Left lung (tissue), 10 donors: ENCODE results near the gene CEACAM6. TPM values are rescaled to one million over a fixed set of nuclear protein-coding genes. Genes with fewer than 3 reads are reported as not detected.

Experiments
- ATAC-seq: fragments of 200-7000 bp; cut with Tn5 transposase; one replicate; pipeline ENCODE4 v1.9.1; 2020; ENCODE audit warnings: moderate library complexity
- DNase-seq, 4 donors: peaks; one replicate each; pipeline ENCODE4 v3.0.0-alpha.2; 2013 to 2020
- H3K27ac ChIP-seq, 2 donors: fragments of 200-600 bp; sonication (generic) in 1 of 2; one replicate each; pipeline versions ENCODE4 v1.5.0 to v1.8.0; 2020 to 2021
- H3K27me3 ChIP-seq, 2 donors: fragments of 200-600 bp; sonication (generic) in 1 of 2; one replicate each; pipeline versions ENCODE4 v1.5.0 to v1.8.0; 2020 to 2021
- H3K36me3 ChIP-seq, 2 donors: fragments of 200-600 bp; sonication (generic) in 1 of 2; one replicate each; pipeline versions ENCODE4 v1.5.0 to v1.8.0; 2020 to 2021
- H3K4me1 ChIP-seq, 2 donors: fragments of 200-600 bp; one replicate each; pipeline ENCODE4 v1.8.0; 2021
- H3K4me3 ChIP-seq, 2 donors: fragments of 200-600 bp; sonication (generic) in 1 of 2; one replicate each; pipeline versions ENCODE4 v1.5.0 to v1.8.0; 2020 to 2021; ENCODE audit warnings: mild to moderate bottlenecking in 1 of 2
- H3K9me3 ChIP-seq, 2 donors: fragments of 200-600 bp; sonication (generic) in 1 of 2; one replicate each; pipeline versions ENCODE4 v1.5.0 to v1.8.0; 2020 to 2021
- intact Hi-C, 2 donors: fragments of 100-400 bp; cut with DNase I; formaldehyde crosslinking; loops; one replicate each; pipeline versions ENCODE4 v1.11.2 to v1.14.2; 2022
- polyA plus RNA-seq, 6 donors: library from polyadenylated mRNA; unstranded; fragments of 120-200 nt; gene quantifications; one replicate each; pipeline ENCODE4 v1.2.1, GENCODE V29; 2013; ENCODE audit not compliant: insufficient read length in 6 of 6
- total RNA-seq, 2 donors: library from RNA; stranded (reverse); fragmentation: NEBNext Ultra II Directional; extraction: Animal tissue kit (Norgen Biotek cat#: 25700); gene quantifications; one replicate each; pipeline ENCODE4 v1.2.1, GENCODE V29; 2021
- TF ChIP-seq, protein P1 (sequence below), 2 donors: fragments of 200-600 bp; sonication (generic) in 1 of 2; IDR thresholded peaks; one replicate each; pipeline versions ENCODE4 v1.5.0 to v1.8.0; 2021; ENCODE audit warnings: antibody characterized with exemption in 2 of 2
- donor health status: DM: no; HTN: yes; CAD: no.
- donor health status: DM: no; HTN: no; CAD: no.

The CEACAM6 gene
- total and polyA plus RNA-seq, 8 donors: 2.1 to 1,560 (median 3.6) TPM

DNA sequence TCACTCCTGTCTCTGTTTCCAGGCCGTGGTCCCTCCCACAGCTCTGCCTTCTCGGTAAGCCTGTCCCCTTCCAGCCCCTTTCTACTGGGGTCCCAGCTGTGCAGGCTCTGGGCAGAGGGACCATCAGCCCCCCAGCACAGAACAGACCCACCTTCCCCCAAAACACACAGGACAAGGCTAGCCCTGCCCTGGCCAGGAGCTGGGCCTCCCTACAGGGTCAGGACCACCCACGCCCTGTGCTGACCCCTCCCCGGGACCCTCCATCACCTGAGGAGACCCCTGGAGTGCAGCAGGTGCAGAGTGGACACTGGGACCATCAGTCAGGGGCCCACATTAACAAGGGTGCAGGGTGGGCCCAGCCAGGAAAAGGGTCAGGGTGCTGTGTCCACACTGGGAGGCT, 55.0 kb downstream of the CEACAM6 start:
- no peaks in the 10 kb centered on the region for H3K9me3 ChIP-seq
- peak overlapping the region; percentile 65 to 95 for H3K27ac ChIP-seq
- H3K27me3 ChIP-seq: peaks cover 0 to 14% of the 10 kb centered on the region in 2 donors
- TF ChIP-seq, protein P1, sequence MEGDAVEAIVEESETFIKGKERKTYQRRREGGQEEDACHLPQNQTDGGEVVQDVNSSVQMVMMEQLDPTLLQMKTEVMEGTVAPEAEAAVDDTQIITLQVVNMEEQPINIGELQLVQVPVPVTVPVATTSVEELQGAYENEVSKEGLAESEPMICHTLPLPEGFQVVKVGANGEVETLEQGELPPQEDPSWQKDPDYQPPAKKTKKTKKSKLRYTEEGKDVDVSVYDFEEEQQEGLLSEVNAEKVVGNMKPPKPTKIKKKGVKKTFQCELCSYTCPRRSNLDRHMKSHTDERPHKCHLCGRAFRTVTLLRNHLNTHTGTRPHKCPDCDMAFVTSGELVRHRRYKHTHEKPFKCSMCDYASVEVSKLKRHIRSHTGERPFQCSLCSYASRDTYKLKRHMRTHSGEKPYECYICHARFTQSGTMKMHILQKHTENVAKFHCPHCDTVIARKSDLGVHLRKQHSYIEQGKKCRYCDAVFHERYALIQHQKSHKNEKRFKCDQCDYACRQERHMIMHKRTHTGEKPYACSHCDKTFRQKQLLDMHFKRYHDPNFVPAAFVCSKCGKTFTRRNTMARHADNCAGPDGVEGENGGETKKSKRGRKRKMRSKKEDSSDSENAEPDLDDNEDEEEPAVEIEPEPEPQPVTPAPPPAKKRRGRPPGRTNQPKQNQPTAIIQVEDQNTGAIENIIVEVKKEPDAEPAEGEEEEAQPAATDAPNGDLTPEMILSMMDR (IDR thresholded peaks at IDR 0.05): no peak
- intact Hi-C loops: no loop called here
- no peak overlapping the region for H3K4me3 ChIP-seq
- peaks cover 0 to 57% of the 10 kb centered on the region in 2 donors for H3K4me1 ChIP-seq
- no peaks in the 10 kb centered on the region for H3K36me3 ChIP-seq
- ATAC-seq: no peak
- no peak for DNase-seq

DNA sequence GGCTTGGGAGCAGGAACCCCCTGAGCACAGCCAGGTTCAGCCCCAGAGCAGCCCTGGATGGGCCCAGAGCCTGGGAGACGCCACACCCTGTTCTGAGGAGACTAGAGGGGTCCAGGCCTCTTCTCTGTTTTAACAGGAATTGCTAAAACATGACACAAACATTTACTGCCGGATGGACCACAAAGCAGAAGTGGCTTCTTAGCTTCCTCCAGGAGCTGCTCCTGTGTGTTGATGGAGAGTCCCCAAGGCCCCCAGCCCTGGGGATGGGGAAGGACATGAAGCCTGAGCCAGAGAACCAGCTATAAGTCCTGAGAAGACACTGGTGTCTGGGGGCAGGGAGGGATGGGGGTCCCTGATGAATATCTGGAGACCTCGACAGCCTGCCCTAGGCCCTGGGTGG, 55.7 kb downstream of the CEACAM6 start:
- Histone ChIP-seq H3K4me1 (peaks cover 0 to 49% of the 10 kb centered on the region in 2 donors), H3K27ac (peak overlapping the region; percentile 65 to 95), H3K36me3 (no peaks in the 10 kb centered on the region), H3K27me3 (peaks cover 0 to 14% of the 10 kb centered on the region in 2 donors), H3K9me3 (no peaks in the 10 kb centered on the region), H3K4me3 (no peak overlapping the region)
- TF ChIP-seq, protein P1 (IDR thresholded peaks at IDR 0.05): no peak
- peak; percentile 57 for ATAC-seq
- intact Hi-C loops: no loop called here
- peak in 2 of 4 donors; percentile 70 to 86 for DNase-seq

DNA sequence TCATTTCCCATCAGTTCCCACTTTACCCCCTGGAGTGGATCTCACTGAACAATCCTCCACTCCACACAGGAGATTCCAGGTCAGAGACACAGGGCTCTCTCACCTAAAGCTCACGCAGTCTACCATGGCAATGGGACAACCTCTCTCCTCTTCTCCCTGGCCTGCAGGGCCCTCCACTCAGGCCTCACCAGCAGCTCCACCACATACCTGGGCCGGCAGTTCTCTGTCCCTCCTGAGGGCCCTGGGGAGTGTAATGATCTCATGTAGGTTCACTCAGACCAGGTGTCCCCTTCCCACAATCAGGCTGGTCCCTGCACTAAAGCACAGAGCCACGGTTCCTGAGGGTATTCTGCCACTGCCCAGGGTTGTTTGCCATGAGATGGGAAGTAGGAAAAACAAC, 56.7 kb downstream of the CEACAM6 start:
- H3K4me3 ChIP-seq: no peak overlapping the region
- H3K4me1 ChIP-seq: peaks cover 0 to 45% of the 10 kb centered on the region in 2 donors
- intact Hi-C loops: no loop called here
- H3K27me3 ChIP-seq: peaks cover 0 to 14% of the 10 kb centered on the region in 2 donors
- ATAC-seq (no peak), DNase-seq (no peak)
- TF ChIP-seq, protein P1 (IDR thresholded peaks at IDR 0.05): no peak
- H3K9me3 ChIP-seq: no peaks in the 10 kb centered on the region
- H3K27ac ChIP-seq: peak overlapping the region in 1 of 2 donors; percentile 95
- no peaks in the 10 kb centered on the region for H3K36me3 ChIP-seq

DNA sequence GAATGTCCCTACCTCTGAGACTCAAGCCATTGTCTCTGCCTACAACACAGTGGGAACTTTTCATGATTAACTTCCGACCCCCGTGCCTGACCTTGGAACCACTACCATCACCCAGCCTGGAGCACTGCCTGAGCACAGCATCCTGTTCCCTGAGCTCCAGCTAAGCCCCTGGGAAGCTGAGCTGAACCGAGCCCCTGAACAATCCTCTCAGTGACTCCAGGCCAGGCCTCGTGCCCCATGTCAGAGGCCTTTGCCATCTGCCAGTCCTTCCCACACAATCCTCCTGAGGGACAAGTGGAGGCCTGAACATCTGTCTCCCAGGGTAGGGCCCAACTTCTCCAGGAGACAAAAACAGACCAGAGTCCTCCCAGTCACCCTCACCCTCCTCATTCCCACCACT, 58.6 kb downstream of the CEACAM6 start:
- no peaks in the 10 kb centered on the region for H3K9me3 ChIP-seq
- no peak overlapping the region for H3K27ac ChIP-seq
- TF ChIP-seq, protein P1 (IDR thresholded peaks at IDR 0.05): no peak
- peaks cover 0 to 33% of the 10 kb centered on the region in 2 donors for H3K4me1 ChIP-seq
- no peak for ATAC-seq
- H3K27me3 ChIP-seq: peaks cover 0 to 19% of the 10 kb centered on the region in 2 donors
- H3K4me3 ChIP-seq: no peak overlapping the region
- intact Hi-C loops: no loop called here
- H3K36me3 ChIP-seq: no peaks in the 10 kb centered on the region
- no peak for DNase-seq

DNA sequence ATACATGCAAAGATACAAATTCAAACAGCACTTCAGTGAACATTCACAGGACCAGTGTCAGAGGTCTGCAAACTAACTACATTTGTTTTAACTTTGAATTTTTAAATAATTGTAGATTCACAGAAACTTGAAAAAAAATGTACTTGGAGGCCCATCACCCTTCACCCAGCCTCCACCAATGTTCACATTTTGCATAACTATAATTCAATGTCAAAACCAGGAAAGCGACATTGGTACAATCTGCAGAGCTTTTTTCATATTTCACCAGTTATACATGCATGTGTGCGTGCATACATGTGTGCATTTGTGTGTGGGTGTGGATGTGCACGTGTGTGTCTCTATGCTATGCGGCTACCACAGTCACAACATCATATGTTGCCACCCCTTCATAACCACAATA, 60.0 kb downstream of the CEACAM6 start:
- ATAC-seq (no peak), DNase-seq (no peak)
- Histone ChIP-seq H3K4me1 (peaks cover 0 to 24% of the 10 kb centered on the region in 2 donors), H3K4me3 (no peak overlapping the region), H3K27ac (no peak overlapping the region), H3K9me3 (no peaks in the 10 kb centered on the region), H3K27me3 (peaks cover 0 to 15% of the 10 kb centered on the region in 2 donors), H3K36me3 (no peaks in the 10 kb centered on the region)
- intact Hi-C loops: no loop called here
- TF ChIP-seq, protein P1 (IDR thresholded peaks at IDR 0.05): no peak
